ENCODE measurements around the gene KCND3.

- TF ChIP-seq CTCF (IDR thresholded peaks at IDR 0.05) (no peak), POLR2A (IDR thresholded peaks at IDR 0.05) (no peak)
Measured at GRCh38 chr1:111725192-111725591, 264.3 kb downstream of the KCND3 start.

Measured in tibial nerve (tissue), 3 donors.